Activated naive CD8-positive, alpha-beta T cell treated with anti-CD3 and anti-CD28 coated beads, Interleukin-2, amount 10 ng/mL, durations not matched to agents 7 days and 5 days (primary cell): ENCODE measurements around the gene NSD2. TPM values are rescaled to one million over a fixed set of nuclear protein-coding genes. Genes with fewer than 3 reads are reported as not detected.

Experiments used
- ATAC-seq: fragments of 150-1000 bp; cut with Tn5 transposase; one replicate; pipeline ENCODE4 v1.10.0; 2021; ENCODE audit warnings: low read depth, moderate library complexity
- POLR2A ChIA-PET: fragments of 350-600 bp; sonication (Branson Sonifier 250); formaldehyde crosslinking; loops from one replicate; lab custom pipeline; 2021; ENCODE audit warnings: antibody characterized with exemption; lab: Charles Lee
- DNase-seq: peaks from one replicate; pipeline ENCODE4 v3.0.0; 2021
- H3K27ac Mint-ChIP-seq: one replicate; pipeline ENCODE4 v1.8.0; 2022; ENCODE audit warnings: mild to moderate bottlenecking, mixed read lengths
- H3K27me3 Mint-ChIP-seq: one replicate; pipeline ENCODE4 v1.8.0; 2022; ENCODE audit warnings: mild to moderate bottlenecking, moderate library complexity, mixed read lengths
- H3K36me3 Mint-ChIP-seq: one replicate; pipeline ENCODE4 v1.8.0; 2021; ENCODE audit warnings: mild to moderate bottlenecking, mixed read lengths
- H3K4me1 Mint-ChIP-seq: one replicate; pipeline ENCODE4 v1.8.0; 2021; ENCODE audit warnings: mixed read lengths
- H3K4me3 Mint-ChIP-seq: one replicate; pipeline ENCODE4 v1.8.0; 2022; ENCODE audit warnings: mild to moderate bottlenecking, moderate library complexity, mixed read lengths
- H3K9me3 Mint-ChIP-seq: one replicate; pipeline ENCODE4 v1.8.0; 2021; ENCODE audit warnings: mixed read lengths
- total RNA-seq, 2 experiments: library from RNA; stranded (reverse); gene quantifications; one replicate each; pipeline ENCODE4 v1.2.3, GENCODE V29; 2021

The NSD2 gene
- total RNA-seq, 2 experiments from 2014 or later = 218 to 231 TPM

GRCh38 chr4:1928356-1929239, 57.4 kb downstream of the NSD2 start:
- H3K36me3 Mint-ChIP-seq = peaks cover 27% of the 10 kb centered on the region
- H3K27me3 Mint-ChIP-seq = no peaks in the 10 kb centered on the region
- ATAC-seq (no peak), DNase-seq (no peak)
- POLR2A ChIA-PET = interaction anchor here (0.5 kb wide), 1 partner anchor 41 kb away, joined by 7 read pairs; no protein-coding TSS in a partner anchor
- peaks cover 4% of the 10 kb centered on the region for H3K4me1 Mint-ChIP-seq
- no peak overlapping the region for H3K27ac Mint-ChIP-seq
- no peaks in the 10 kb centered on the region for H3K9me3 Mint-ChIP-seq
- no peak overlapping the region for H3K4me3 Mint-ChIP-seq

GRCh38 chr4:1932736-1933135, 61.5 kb downstream of the NSD2 start:
- no peak overlapping the region for H3K4me3 Mint-ChIP-seq
- POLR2A ChIA-PET = no interaction called here
- peaks cover 21% of the 10 kb centered on the region for H3K36me3 Mint-ChIP-seq

DNA sequence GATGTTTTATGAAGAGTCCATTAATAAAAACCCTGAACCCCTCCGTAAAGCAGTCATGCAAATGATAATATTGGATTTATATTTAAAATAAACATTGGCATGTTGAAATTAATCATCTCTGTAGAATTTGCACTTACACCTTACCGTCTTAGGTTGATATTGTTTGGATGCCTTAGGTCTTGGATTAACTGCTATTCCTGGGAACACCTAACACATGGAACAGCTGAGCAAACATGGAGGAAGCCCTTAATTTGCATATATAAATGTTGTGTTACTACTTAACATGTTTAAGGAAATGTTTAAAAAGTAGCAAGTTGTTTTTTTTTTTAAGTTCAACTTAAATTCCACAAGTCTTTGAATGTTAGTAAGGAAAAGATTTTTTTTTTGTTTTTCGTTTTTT, 62.5 kb downstream of the NSD2 start:
- ATAC-seq (no peak), DNase-seq (no peak)
- H3K27ac Mint-ChIP-seq = no peak overlapping the region
- peaks cover 1% of the 10 kb centered on the region for H3K4me1 Mint-ChIP-seq
- POLR2A ChIA-PET = no interaction called here
- H3K27me3 Mint-ChIP-seq = no peaks in the 10 kb centered on the region
- no peaks in the 10 kb centered on the region for H3K9me3 Mint-ChIP-seq
- peaks cover 18% of the 10 kb centered on the region for H3K36me3 Mint-ChIP-seq
- H3K4me3 Mint-ChIP-seq = no peak overlapping the region

More at GRCh38 chr4:1932736-1933135, 61.5 kb downstream of the NSD2 start:
- Mint-ChIP-seq H3K4me1 (peaks cover 1% of the 10 kb centered on the region), H3K9me3 (no peaks in the 10 kb centered on the region), H3K27me3 (no peaks in the 10 kb centered on the region), H3K27ac (no peak overlapping the region)
- DNase-seq (no peak), ATAC-seq (no peak)

DNA sequence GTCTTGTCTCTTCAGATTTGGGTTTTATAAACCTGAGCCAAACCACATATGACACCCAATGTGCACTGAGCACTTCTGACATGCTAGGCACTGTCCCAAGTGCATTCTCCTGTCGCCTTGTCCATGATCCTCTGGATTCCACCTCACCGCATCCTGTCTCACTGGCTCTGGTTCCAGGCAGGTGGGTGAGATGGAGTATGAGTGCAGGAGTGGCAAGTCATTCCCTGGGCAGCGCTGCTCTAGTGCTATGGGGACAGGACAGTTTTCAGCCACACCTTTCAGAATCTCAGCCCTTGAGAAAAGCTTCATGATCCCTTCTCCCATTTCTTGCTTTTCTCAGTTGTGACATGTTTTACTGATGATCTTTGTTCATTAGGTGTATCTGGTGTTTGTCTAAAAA, 66.4 kb downstream of the NSD2 start:
- no peaks in the 10 kb centered on the region for H3K9me3 Mint-ChIP-seq
- no peak for DNase-seq
- no peaks in the 10 kb centered on the region for H3K27me3 Mint-ChIP-seq
- H3K27ac Mint-ChIP-seq = no peak overlapping the region
- peaks cover 1% of the 10 kb centered on the region for H3K4me1 Mint-ChIP-seq
- H3K36me3 Mint-ChIP-seq = peaks cover 18% of the 10 kb centered on the region
- POLR2A ChIA-PET = no interaction called here
- no peak for ATAC-seq
- H3K4me3 Mint-ChIP-seq = no peak overlapping the region

GRCh38 chr4:1938027-1938426, 66.8 kb downstream of the NSD2 start:
- ATAC-seq (no peak), DNase-seq (no peak)
- H3K9me3 Mint-ChIP-seq = no peaks in the 10 kb centered on the region
- no peaks in the 10 kb centered on the region for H3K27me3 Mint-ChIP-seq
- H3K36me3 Mint-ChIP-seq = peaks cover 21% of the 10 kb centered on the region
- H3K27ac Mint-ChIP-seq = no peak overlapping the region
- H3K4me3 Mint-ChIP-seq = no peak overlapping the region
- POLR2A ChIA-PET = no interaction called here
- peaks cover 1% of the 10 kb centered on the region for H3K4me1 Mint-ChIP-seq

DNA sequence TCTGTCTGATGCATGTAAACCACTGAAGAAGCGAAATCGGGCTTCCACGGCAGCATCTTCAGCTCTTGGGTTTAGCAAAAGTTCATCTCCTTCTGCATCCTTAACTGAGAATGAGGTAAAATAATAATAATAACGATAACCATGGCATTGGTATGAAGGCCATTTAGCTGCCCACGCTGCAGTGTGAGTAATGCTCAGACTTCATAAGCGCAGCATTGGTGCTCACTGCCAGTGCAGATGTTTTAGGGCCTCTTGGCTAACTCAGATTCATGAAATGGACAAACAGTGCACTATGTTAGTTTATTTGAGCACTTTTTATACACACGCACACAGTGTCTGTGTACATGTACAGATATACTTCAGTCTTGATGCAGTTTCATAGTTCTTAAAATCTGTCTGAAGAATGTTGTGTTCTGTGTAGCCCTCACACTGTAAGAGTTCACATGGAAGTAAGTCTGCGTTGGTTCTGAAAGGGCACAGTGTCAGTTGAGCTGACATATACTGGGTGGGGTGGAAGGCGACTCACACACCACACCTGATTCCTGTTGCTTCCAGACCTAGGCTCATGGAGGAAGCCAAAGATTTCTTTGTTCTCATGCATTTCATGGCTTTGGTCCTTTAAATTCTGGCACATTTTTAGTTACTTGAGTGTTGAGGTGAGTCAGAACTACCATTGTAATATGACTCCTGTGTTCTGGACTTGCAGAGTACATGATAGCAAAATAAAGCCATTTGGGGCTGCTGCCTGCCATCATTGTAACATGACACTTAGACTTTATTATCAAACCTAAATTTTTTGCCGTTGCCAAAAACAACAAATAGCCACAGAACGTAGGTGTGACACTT, 68.7 kb downstream of the NSD2 start:
- no peaks in the 10 kb centered on the region for H3K9me3 Mint-ChIP-seq
- POLR2A ChIA-PET = no interaction called here
- no peaks in the 10 kb centered on the region for H3K27me3 Mint-ChIP-seq
- no peak overlapping the region for H3K27ac Mint-ChIP-seq
- H3K4me1 Mint-ChIP-seq = no peaks in the 10 kb centered on the region
- peaks cover 23% of the 10 kb centered on the region for H3K36me3 Mint-ChIP-seq
- ATAC-seq (no peak), DNase-seq (no peak)
- no peak overlapping the region for H3K4me3 Mint-ChIP-seq

GRCh38 chr4:1940566-1940965, 69.4 kb downstream of the NSD2 start:
- H3K4me1 Mint-ChIP-seq = no peaks in the 10 kb centered on the region
- H3K27ac Mint-ChIP-seq = no peak overlapping the region
- POLR2A ChIA-PET = no interaction called here
- H3K27me3 Mint-ChIP-seq = no peaks in the 10 kb centered on the region
- ATAC-seq (no peak), DNase-seq (no peak)
- no peaks in the 10 kb centered on the region for H3K9me3 Mint-ChIP-seq
- H3K36me3 Mint-ChIP-seq = peaks cover 25% of the 10 kb centered on the region
- H3K4me3 Mint-ChIP-seq = no peak overlapping the region

DNA sequence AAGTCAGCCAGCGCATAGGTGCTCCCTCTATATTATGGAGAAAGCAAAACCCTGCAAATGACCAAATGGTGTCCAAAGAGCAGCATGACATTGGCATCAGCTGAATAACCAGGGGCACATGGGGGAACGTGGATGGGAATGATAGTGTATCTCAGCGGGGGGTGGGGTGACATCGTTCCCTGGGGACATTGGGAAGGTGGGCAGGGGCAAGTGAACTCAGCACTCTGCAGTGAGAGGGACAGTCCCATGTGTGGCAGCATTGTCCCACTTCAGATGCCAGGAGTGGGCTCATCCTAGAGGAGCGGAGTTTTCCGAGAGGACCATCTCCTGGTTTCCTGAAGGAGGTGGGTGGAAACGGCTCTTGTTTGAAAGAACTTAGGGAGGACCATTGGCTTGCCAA, 72.7 kb downstream of the NSD2 start:
- H3K9me3 Mint-ChIP-seq = no peaks in the 10 kb centered on the region

GRCh38 chr4:1945124-1945895, 74.1 kb downstream of the NSD2 start:
- H3K36me3 Mint-ChIP-seq = peaks cover 18% of the 10 kb centered on the region
- no peaks in the 10 kb centered on the region for H3K4me1 Mint-ChIP-seq
- POLR2A ChIA-PET = no interaction called here
- H3K9me3 Mint-ChIP-seq = no peaks in the 10 kb centered on the region
- ATAC-seq (no peak), DNase-seq (no peak)
- H3K4me3 Mint-ChIP-seq = no peak overlapping the region
- no peaks in the 10 kb centered on the region for H3K27me3 Mint-ChIP-seq
- no peak overlapping the region for H3K27ac Mint-ChIP-seq

More for the DNA sequence above, 72.7 kb downstream of the NSD2 start:
- ATAC-seq (no peak), DNase-seq (no peak)
- H3K36me3 Mint-ChIP-seq = peaks cover 25% of the 10 kb centered on the region
- H3K27ac Mint-ChIP-seq = no peak overlapping the region
- no peaks in the 10 kb centered on the region for H3K27me3 Mint-ChIP-seq
- H3K4me3 Mint-ChIP-seq = no peak overlapping the region
- POLR2A ChIA-PET = no interaction called here
- H3K4me1 Mint-ChIP-seq = no peaks in the 10 kb centered on the region

GRCh38 chr4:1945912-1946311, 74.7 kb downstream of the NSD2 start:
- no peaks in the 10 kb centered on the region for H3K27me3 Mint-ChIP-seq
- H3K4me3 Mint-ChIP-seq = no peak overlapping the region
- no peaks in the 10 kb centered on the region for H3K9me3 Mint-ChIP-seq
- ATAC-seq = no peak
- H3K36me3 Mint-ChIP-seq = peaks cover 18% of the 10 kb centered on the region
- POLR2A ChIA-PET = no interaction called here
- DNase-seq = no peak
- no peaks in the 10 kb centered on the region for H3K4me1 Mint-ChIP-seq
- no peak overlapping the region for H3K27ac Mint-ChIP-seq

DNA sequence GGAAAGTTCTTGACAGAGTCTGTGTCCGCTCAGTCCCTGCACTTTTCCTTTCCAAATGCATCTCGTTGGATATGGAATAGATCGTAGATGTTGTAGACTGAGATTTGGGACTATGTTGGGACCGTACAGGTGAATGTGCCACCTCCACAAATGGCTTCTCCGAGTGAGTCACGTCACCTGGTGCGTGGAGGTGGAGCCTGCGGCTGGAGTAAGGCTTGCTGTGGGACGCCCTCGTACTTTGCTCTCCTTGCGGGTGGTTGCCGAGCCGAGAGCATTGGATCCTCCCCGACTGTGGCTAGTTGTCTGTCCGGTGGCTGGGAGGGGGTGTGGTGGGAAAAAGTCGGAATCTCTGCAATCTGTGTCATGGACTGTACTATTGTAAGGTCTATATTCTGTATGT, 77.0 kb downstream of the NSD2 start:
- peaks cover 11% of the 10 kb centered on the region for H3K36me3 Mint-ChIP-seq
- DNase-seq (no peak), ATAC-seq (no peak)
- no peaks in the 10 kb centered on the region for H3K9me3 Mint-ChIP-seq
- no peaks in the 10 kb centered on the region for H3K4me1 Mint-ChIP-seq
- no peak overlapping the region for H3K27ac Mint-ChIP-seq
- H3K27me3 Mint-ChIP-seq = no peaks in the 10 kb centered on the region
- POLR2A ChIA-PET = interaction anchor here (0.7 to 1.0 kb wide), 2 partner anchors 17 to 41 kb away, joined by 3 read pairs; no protein-coding TSS in a partner anchor
- no peak overlapping the region for H3K4me3 Mint-ChIP-seq

DNA sequence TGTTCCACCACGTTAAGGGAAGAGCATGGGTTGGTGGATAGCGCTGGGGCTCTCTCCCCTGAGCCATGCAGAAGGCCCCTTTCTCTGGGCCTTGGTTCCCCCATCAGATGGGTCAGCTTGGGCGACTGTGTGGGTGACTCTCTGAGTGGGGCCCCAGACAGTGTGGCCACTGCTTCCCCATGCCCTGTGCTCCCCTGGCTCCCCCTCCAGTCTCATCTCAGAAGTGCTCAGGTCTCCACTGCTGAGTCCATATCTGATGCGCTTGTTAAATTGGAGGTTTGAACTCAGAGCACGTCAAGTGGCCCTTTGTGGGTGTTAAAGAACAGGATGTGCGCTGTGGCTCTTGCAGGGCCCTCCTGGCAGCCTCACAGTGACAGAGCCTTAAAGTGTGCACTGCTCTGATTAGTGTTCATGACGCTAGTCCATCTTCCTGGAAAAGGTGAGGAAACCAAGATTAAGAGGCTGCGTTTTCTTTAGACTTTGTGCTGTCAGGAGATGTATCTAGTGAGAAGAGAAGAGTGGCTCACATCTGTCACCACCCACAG, 77.8 kb downstream of the NSD2 start:
- DNase-seq (no peak), ATAC-seq (peak; percentile 12)
- Mint-ChIP-seq H3K4me3 (no peak overlapping the region), H3K36me3 (peaks cover 9% of the 10 kb centered on the region), H3K27me3 (no peaks in the 10 kb centered on the region), H3K27ac (no peak overlapping the region), H3K4me1 (no peaks in the 10 kb centered on the region), H3K9me3 (no peaks in the 10 kb centered on the region)
- POLR2A ChIA-PET = no interaction called here

- H3K4me3 Mint-ChIP-seq = no peak overlapping the region
- H3K27me3 Mint-ChIP-seq = no peaks in the 10 kb centered on the region
- no peaks in the 10 kb centered on the region for H3K4me1 Mint-ChIP-seq
- H3K27ac Mint-ChIP-seq = no peak overlapping the region
- ATAC-seq (no peak), DNase-seq (no peak)
- peaks cover 13% of the 10 kb centered on the region for H3K36me3 Mint-ChIP-seq
- no peaks in the 10 kb centered on the region for H3K9me3 Mint-ChIP-seq
- POLR2A ChIA-PET = interaction anchor here (0.5 kb wide), 1 partner anchor 44 kb away, joined by 3 read pairs; no protein-coding TSS in a partner anchor
Observed at GRCh38 chr4:1950369-1950768, 79.2 kb downstream of the NSD2 start.
